Measurements from ENCODE around the gene TNK2. TPM values are rescaled to one million over a fixed set of nuclear protein-coding genes. Genes with fewer than 3 reads are reported as not detected.
A peak's percentile ranks its signal among the peaks of the same experiment; 100 is the strongest.

TNK2 gene
- total and polyA plus RNA-seq, 2 of the 13 experiments (the other 11 are each of a cell fraction or from before 2014, with no cell fraction given), result 4.6 to 5.8 TPM

DNA sequence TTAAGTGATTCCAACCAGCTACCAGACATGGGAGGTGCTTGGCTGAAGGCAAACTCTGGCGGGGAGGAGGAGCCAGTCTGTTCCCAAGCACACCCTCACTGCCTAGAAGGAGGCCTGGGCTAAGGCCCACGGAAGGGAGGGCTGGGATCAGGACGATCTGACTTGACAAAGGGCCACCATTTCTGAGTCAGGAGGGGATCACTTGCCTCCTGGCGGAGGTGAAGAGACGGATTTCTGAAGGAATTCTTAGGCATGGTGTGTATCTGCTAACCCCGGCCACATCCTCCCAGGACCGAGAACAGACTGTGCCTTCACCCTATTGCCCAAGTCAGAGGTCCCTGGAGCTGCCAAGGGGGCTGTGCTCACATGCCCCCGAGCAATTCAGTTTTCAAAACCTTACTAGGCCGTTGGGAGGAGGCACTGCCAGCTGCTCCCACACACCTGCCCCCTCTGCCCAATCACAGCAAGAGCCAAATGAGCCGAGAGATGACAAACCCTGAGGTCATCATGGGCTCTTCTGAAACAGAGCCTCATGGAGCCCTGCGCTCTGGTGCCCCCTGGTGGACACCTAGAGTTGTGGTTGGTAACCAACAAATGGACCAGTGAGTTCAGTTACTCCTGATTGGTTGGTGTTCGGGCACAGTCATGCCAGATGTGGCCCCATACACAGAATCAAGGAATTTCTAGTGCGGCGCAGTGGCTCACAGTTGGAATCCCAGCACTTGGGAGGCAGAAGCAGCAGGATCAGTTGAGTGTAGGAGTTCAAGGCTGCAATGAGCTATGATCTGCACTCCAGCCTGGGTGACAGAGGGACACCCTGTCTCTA is 6.5 kb upstream of the TNK2 start (continued):
- TF ChIP-seq, protein P1, sequence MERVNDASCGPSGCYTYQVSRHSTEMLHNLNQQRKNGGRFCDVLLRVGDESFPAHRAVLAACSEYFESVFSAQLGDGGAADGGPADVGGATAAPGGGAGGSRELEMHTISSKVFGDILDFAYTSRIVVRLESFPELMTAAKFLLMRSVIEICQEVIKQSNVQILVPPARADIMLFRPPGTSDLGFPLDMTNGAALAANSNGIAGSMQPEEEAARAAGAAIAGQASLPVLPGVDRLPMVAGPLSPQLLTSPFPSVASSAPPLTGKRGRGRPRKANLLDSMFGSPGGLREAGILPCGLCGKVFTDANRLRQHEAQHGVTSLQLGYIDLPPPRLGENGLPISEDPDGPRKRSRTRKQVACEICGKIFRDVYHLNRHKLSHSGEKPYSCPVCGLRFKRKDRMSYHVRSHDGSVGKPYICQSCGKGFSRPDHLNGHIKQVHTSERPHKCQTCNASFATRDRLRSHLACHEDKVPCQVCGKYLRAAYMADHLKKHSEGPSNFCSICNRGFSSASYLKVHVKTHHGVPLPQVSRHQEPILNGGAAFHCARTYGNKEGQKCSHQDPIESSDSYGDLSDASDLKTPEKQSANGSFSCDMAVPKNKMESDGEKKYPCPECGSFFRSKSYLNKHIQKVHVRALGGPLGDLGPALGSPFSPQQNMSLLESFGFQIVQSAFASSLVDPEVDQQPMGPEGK (CRISPR knock-in tag; IDR thresholded peaks at IDR 0.05), result peak; percentile 44
- TF ChIP-seq TEAD2 (CRISPR knock-in tag; IDR thresholded peaks at IDR 0.05) (no peak), IRF2 (CRISPR knock-in tag; IDR thresholded peaks at IDR 0.05) (peak; percentile 81), ZSCAN31 (CRISPR knock-in tag; IDR thresholded peaks at IDR 0.05; ENCODE audit: low read depth) (0 out of 2 replicates have a peak, but pooled peaks have one; percentile 53), ZNF629 (CRISPR knock-in tag; conservative IDR thresholded peaks at IDR 0.05) (no peak), ZKSCAN5 (CRISPR knock-in tag; IDR thresholded peaks at IDR 0.05) (no peak), ZNF672 (CRISPR knock-in tag; IDR thresholded peaks at IDR 0.05) (no peak), BORCS8-MEF2B (CRISPR knock-in tag; IDR thresholded peaks at IDR 0.05) (no peak), KLF6 (CRISPR knock-in tag; IDR thresholded peaks at IDR 0.05) (no peak), ZMYM4 (CRISPR knock-in tag; IDR thresholded peaks at IDR 0.05) (peak; percentile 28; the same call in 1 of the 2 replicates), DMAP1 (CRISPR knock-in tag; IDR thresholded peaks at IDR 0.05) (0 out of 2 replicates have a peak, but pooled peaks have one; percentile 23), ZBTB34 (CRISPR knock-in tag; IDR thresholded peaks at IDR 0.05) (no peak), ETV5 (CRISPR knock-in tag; IDR thresholded peaks at IDR 0.05; ENCODE audit: borderline replicate concordance) (peak; percentile 16; the same call in 1 of the 2 replicates), ZEB1 (IDR thresholded peaks at IDR 0.05; ENCODE audit: insufficient replicate concordance, low read depth) (peak; percentile 63), KMT2B (CRISPR knock-in tag; IDR thresholded peaks at IDR 0.05) (peak; percentile 48; the same call in 1 of the 2 replicates), EP300 (IDR thresholded peaks at IDR 0.05; ENCODE audit: low read depth in 2 of 2, low read length in 2 of 2) (no peak), EP300 (CRISPR knock-in tag; IDR thresholded peaks at IDR 0.05; ENCODE audit: borderline replicate concordance) (no peak), KAT8 (CRISPR knock-in tag; IDR thresholded peaks at IDR 0.05) (peak; percentile 34; the same call in 1 of the 2 replicates)
- TF ChIP-seq, protein P2, sequence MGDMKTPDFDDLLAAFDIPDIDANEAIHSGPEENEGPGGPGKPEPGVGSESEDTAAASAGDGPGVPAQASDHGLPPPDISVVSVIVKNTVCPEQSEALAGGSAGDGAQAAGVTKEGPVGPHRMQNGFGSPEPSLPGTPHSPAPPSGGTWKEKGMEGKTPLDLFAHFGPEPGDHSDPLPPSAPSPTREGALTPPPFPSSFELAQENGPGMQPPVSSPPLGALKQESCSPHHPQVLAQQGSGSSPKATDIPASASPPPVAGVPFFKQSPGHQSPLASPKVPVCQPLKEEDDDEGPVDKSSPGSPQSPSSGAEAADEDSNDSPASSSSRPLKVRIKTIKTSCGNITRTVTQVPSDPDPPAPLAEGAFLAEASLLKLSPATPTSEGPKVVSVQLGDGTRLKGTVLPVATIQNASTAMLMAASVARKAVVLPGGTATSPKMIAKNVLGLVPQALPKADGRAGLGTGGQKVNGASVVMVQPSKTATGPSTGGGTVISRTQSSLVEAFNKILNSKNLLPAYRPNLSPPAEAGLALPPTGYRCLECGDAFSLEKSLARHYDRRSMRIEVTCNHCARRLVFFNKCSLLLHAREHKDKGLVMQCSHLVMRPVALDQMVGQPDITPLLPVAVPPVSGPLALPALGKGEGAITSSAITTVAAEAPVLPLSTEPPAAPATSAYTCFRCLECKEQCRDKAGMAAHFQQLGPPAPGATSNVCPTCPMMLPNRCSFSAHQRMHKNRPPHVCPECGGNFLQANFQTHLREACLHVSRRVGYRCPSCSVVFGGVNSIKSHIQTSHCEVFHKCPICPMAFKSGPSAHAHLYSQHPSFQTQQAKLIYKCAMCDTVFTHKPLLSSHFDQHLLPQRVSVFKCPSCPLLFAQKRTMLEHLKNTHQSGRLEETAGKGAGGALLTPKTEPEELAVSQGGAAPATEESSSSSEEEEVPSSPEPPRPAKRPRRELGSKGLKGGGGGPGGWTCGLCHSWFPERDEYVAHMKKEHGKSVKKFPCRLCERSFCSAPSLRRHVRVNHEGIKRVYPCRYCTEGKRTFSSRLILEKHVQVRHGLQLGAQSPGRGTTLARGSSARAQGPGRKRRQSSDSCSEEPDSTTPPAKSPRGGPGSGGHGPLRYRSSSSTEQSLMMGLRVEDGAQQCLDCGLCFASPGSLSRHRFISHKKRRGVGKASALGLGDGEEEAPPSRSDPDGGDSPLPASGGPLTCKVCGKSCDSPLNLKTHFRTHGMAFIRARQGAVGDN (CRISPR knock-in tag; IDR thresholded peaks at IDR 0.05), result peak; percentile 60
- TF ChIP-seq, protein P3, sequence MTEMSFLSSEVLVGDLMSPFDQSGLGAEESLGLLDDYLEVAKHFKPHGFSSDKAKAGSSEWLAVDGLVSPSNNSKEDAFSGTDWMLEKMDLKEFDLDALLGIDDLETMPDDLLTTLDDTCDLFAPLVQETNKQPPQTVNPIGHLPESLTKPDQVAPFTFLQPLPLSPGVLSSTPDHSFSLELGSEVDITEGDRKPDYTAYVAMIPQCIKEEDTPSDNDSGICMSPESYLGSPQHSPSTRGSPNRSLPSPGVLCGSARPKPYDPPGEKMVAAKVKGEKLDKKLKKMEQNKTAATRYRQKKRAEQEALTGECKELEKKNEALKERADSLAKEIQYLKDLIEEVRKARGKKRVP (CRISPR knock-in tag; IDR thresholded peaks at IDR 0.05), result no peak
